Endothelial cell (in vitro differentiated cells): Measurements from ENCODE around the gene MYCN. TPM values are rescaled to one million over a fixed set of nuclear protein-coding genes. Genes with fewer than 3 reads are reported as not detected.

ENCODE experiments used
- DNase-seq: peaks from one replicate; pipeline ENCODE4 v3.0.0; 2021; ENCODE audit warnings: low spot score
- H3K27ac Mint-ChIP-seq: one replicate; pipeline ENCODE4 v1.8.0; 2021; ENCODE audit warnings: mixed read lengths, inconsistent platforms; ENCODE audit not compliant: unreplicated experiment
- H3K27me3 Mint-ChIP-seq: one replicate; pipeline ENCODE4 v1.8.0; 2021; ENCODE audit warnings: mild to moderate bottlenecking, moderate library complexity, mixed read lengths, inconsistent platforms; ENCODE audit not compliant: unreplicated experiment
- H3K36me3 Mint-ChIP-seq: one replicate; pipeline ENCODE4 v1.8.0; 2021; ENCODE audit warnings: mild to moderate bottlenecking, low read depth, mixed read lengths, inconsistent platforms; ENCODE audit not compliant: unreplicated experiment
- H3K4me1 Mint-ChIP-seq: one replicate; pipeline ENCODE4 v1.8.0; 2021; ENCODE audit warnings: mild to moderate bottlenecking, mixed read lengths, inconsistent platforms; ENCODE audit not compliant: unreplicated experiment
- H3K4me3 Mint-ChIP-seq: one replicate; pipeline ENCODE4 v1.8.0; 2021; ENCODE audit warnings: mild to moderate bottlenecking, mixed read lengths, inconsistent platforms; ENCODE audit not compliant: unreplicated experiment
- H3K9me3 Mint-ChIP-seq: one replicate; pipeline ENCODE4 v1.8.0; 2021; ENCODE audit warnings: mixed read lengths, inconsistent platforms; ENCODE audit not compliant: unreplicated experiment
- total RNA-seq: library from RNA; stranded (reverse); fragmentation: NEBNext Ultra II Directional; extraction: Animal tissue kit (Norgen Biotek cat#: 25700); gene quantifications from one replicate; pipeline ENCODE4 v1.2.1, GENCODE V29; 2021; ENCODE audit not compliant: unreplicated experiment
- TF ChIP-seq, protein P1 (sequence below): fragments of 200-600 bp; sonication (generic); IDR thresholded peaks from one replicate; pipeline ENCODE4 v1.5.0; 2021; ENCODE audit warnings: antibody characterized with exemption; ENCODE audit not compliant: unreplicated experiment

The MYCN gene
- total RNA-seq, 1 donor from 2014 or later: 8.5 TPM

DNA sequence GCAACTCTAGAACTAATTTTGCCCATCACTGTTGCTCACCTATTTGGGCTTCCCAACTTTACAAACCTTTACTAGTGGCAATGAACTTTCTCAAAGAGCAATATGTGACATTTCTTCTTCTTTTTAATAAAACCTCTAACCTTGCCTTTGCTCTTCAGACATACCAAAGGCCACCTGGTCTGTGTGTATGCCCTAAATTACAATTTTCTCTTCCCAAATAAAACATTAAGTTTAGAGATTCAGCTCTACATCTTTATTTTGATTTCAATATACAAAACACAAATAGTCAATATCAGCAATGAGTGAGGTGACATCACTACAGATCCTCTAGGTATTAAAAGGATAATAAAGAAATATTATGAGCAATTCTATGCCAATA lies 35.1 kb upstream of the MYCN start:
- Mint-ChIP-seq H3K36me3 (no peaks in the 10 kb centered on the region), H3K9me3 (no peaks in the 10 kb centered on the region), H3K27ac (no peak overlapping the region), H3K27me3 (no peaks in the 10 kb centered on the region), H3K4me3 (no peak overlapping the region), H3K4me1 (no peaks in the 10 kb centered on the region)
- DNase-seq: no peak
- TF ChIP-seq, protein P1, sequence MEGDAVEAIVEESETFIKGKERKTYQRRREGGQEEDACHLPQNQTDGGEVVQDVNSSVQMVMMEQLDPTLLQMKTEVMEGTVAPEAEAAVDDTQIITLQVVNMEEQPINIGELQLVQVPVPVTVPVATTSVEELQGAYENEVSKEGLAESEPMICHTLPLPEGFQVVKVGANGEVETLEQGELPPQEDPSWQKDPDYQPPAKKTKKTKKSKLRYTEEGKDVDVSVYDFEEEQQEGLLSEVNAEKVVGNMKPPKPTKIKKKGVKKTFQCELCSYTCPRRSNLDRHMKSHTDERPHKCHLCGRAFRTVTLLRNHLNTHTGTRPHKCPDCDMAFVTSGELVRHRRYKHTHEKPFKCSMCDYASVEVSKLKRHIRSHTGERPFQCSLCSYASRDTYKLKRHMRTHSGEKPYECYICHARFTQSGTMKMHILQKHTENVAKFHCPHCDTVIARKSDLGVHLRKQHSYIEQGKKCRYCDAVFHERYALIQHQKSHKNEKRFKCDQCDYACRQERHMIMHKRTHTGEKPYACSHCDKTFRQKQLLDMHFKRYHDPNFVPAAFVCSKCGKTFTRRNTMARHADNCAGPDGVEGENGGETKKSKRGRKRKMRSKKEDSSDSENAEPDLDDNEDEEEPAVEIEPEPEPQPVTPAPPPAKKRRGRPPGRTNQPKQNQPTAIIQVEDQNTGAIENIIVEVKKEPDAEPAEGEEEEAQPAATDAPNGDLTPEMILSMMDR: no peak

DNA sequence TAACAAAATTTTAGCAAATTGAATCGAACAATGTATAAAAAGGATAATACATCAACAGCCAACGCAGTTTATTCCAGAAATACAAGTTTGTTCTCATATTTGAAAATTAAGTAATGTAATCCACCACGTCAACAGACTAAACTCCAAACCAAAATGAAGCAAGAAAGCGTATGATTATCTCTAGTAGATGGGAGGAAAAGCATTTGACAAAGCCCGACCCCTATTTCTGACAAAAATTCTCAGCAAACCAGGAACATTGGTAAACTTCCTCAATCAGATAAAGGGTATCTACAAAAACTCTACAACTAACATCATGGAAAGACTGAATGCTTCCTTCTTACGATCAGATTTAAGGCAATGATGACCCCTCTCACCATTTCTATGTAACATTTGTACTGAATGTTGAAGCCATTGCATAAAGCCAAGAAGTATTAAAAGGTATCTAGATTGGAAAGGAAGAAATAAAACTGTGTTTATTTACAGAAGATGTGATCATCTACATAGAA lies 34.3 kb upstream of the MYCN start:
- no peaks in the 10 kb centered on the region for H3K36me3 Mint-ChIP-seq
- no peaks in the 10 kb centered on the region for H3K4me1 Mint-ChIP-seq
- H3K27ac Mint-ChIP-seq: no peak overlapping the region
- TF ChIP-seq, protein P1: no peak
- no peak for DNase-seq
- no peaks in the 10 kb centered on the region for H3K9me3 Mint-ChIP-seq
- H3K4me3 Mint-ChIP-seq: no peak overlapping the region
- peaks cover 2% of the 10 kb centered on the region for H3K27me3 Mint-ChIP-seq

DNA sequence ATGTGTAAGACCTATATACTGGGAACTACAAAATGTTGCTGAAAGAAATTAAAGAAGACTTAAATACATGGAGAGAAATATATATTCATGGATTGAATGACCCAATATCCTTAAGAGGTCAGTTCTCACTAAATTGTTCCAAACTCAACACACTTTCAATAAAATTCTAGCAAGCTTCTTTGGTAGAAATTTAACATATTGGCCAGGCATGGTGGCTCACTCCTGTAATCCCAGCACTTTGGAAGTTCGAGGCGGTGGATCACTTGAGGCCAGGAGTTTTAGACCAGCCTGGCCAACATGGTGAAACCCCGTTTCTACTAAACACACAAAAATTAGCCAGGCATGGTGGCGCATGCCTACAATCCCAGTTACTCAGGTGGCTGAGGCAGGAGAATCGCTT lies 33.6 kb upstream of the MYCN start:
- Mint-ChIP-seq H3K9me3 (no peaks in the 10 kb centered on the region), H3K27ac (no peak overlapping the region), H3K27me3 (peaks cover 2% of the 10 kb centered on the region), H3K4me1 (no peaks in the 10 kb centered on the region), H3K4me3 (no peak overlapping the region), H3K36me3 (no peaks in the 10 kb centered on the region)
- no peak for DNase-seq
- TF ChIP-seq, protein P1: no peak

DNA sequence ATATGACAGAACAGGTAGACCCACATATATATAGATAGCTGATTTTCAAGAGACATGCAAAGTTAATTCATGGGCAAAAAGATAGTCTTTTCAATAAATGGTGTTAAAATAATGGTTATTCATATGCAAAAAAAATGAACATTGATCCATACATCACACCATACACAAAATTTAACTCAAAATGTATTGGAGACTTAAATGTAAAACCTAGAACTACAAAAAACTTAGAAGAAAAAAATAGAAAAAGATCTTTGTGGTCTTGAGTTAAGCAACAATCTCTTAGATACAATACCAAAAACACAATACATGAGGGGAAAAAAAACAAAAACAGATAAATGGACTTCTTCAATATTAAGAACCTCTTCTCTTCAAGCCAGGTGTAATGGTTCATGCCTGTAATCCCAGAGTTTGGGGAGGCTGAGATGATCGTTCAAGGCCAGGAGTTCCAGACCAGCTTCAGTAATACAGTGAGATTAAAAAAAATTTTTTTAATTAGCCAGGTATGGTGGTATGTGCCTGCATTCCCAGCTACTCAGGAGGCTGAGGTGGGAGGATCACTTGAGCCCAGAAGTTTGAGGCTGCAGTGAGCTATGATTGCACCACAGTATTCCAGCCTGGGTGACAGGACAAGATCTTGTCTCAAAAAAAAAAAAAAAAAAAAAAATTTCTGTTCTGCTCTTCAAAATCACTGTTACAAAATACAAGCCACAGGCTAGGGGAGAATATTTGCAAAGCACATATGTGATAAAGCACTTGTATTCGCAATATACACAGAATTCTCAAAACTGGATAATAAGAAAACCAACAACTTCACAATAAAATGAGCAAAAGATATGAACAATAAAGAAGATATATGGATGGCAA lies 32.7 kb upstream of the MYCN start:
- H3K27ac Mint-ChIP-seq: no peak overlapping the region
- no peaks in the 10 kb centered on the region for H3K4me1 Mint-ChIP-seq
- H3K36me3 Mint-ChIP-seq: no peaks in the 10 kb centered on the region
- DNase-seq: no peak
- H3K9me3 Mint-ChIP-seq: no peaks in the 10 kb centered on the region
- H3K4me3 Mint-ChIP-seq: no peak overlapping the region
- peaks cover 2% of the 10 kb centered on the region for H3K27me3 Mint-ChIP-seq
- TF ChIP-seq, protein P1: no peak

DNA sequence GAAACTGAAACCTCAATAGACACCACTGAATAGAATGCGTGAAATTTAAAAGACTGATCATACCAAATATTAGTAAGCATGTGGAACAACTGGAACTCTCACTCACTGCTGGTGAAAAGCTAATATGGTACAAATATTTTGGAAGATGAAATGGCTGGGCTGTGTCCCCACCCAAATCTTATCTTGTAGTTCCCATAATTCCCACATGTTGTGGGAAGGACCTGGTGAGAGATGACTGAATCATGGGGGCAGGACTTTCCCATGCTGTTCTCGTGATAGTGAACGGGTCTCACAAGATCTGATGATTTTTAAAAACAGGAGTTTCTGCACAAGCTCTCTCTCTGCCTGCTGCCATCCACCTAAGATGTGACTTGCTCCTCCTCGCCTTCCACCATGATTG lies 32.0 kb upstream of the MYCN start:
- DNase-seq: no peak
- H3K27ac Mint-ChIP-seq: no peak overlapping the region
- H3K36me3 Mint-ChIP-seq: no peaks in the 10 kb centered on the region
- H3K4me1 Mint-ChIP-seq: no peaks in the 10 kb centered on the region
- H3K27me3 Mint-ChIP-seq: peaks cover 2% of the 10 kb centered on the region
- H3K9me3 Mint-ChIP-seq: no peaks in the 10 kb centered on the region
- TF ChIP-seq, protein P1: no peak
- H3K4me3 Mint-ChIP-seq: no peak overlapping the region
